SHP77 treated with DMSO at 0.1 percent for 48 hours (cell line): ENCODE data around the gene OR4K1.
"Not testable (repeated sequence)": the region's sequence is repeated elsewhere in the genome, so short reads cannot be mapped to it uniquely, and the experiment has no call there.

Experiments
- DNase-seq: peaks from one replicate; lab custom pipeline; 2025; lab: John Stamatoyannopoulos, UW

Gene OR4K1, protein sequence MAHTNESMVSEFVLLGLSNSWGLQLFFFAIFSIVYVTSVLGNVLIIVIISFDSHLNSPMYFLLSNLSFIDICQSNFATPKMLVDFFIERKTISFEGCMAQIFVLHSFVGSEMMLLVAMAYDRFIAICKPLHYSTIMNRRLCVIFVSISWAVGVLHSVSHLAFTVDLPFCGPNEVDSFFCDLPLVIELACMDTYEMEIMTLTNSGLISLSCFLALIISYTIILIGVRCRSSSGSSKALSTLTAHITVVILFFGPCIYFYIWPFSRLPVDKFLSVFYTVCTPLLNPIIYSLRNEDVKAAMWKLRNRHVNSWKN

DNA sequence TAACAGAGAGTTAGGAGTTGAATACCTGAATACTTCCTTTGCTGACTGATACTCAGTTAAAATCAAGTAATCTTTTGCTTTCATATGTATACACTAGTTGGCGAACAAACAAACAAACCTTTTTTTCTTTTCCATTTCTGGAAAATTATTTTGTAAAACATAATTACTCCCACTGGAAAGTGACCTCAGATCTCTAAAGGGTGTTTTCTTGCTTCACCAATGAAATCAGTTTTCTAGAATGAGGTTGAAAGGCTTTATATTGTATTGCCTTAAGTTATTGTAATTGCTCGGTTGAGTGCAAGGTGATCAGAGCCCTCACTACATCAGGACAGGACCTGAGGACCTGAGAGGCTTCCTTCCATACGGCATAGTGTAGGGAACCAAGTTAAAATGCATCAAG, at the start of gene OR4K1:
Gene OR4K1, plus strand, starts transcription at position 301 of the 400 bp plus-strand sequence. CDS start 4,750 bp downstream, outside the sequence.
- no peak for DNase-seq

DNA sequence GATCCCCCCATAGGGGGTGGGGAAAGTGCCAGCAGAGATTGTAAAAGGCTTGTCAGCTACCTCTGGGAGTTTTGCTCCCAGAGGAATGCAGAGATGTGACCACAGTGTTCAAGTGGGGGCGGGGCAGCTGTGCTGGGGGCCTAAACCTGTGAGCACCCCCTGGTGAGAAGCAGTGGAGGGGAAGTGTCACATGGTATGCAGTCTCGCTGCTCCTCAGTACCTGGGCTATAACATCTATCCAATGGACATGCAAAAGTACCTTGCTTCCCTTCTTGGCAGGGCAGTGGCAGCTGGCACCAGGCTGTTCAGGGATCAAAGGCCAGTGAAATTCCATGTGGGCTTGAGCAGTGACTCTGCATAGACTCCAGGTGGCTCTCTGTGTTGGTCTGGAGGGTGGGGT, 35.4 kb upstream of the OR4K1 start:
- DNase-seq, result no peak

DNA sequence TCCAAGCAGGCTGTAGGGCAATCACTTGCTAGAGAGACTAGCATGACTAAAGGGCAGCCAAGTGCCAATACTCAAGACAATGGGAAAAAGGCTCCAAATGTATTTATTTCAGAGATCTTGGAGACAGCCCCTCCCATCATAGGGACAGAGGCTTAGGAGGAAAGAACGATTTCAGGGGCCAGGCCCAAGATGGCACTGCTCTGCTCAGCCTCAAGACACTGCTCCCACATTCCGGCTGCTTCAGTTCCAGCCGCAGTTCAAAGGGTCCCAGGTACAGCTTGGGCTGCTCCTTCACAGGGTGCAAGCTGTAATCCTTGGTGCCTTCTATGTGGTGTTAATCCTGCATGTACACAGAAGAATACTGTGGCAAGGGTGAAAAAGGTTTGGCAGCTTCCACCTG, 29.7 kb upstream of the OR4K1 start:
- no peak for DNase-seq

DNA sequence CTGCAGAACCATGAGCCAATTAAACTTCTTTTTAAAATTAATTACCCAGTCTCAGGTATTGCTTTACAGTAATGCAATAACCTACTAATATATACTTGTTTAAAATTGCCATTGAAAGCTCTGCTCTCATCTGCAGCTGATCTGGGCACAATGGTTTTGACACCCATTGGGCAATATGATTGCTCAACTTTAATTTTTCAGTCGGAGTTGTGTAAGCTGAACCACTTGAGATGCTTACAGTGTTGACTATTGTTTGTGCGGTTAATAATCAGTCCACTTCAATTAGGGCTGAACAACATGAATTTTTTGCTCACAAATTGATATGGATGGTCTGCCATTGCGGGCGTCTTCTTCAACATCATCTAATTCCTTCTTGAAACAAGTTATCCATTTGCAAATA, 28.3 kb upstream of the OR4K1 start:
- DNase-seq, result no peak

DNA sequence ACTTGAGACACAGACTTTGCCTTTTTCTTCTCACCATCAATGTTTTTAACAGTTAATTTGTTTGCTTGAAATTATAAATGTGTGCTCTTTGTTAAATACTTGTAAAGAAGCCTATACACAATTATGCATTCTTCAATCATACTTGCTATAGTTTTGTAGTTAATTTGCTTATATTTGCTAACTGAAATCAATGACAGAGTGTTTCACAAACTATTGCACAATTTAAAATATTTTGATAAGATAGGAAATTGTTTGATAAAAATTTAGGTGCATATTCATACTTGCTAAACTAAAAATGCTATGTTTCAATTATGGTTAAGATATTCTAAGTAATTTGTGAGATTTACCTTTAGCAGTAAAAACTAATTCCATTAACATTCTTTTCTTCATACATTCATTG, 24.1 kb upstream of the OR4K1 start:
- no peak for DNase-seq

DNA sequence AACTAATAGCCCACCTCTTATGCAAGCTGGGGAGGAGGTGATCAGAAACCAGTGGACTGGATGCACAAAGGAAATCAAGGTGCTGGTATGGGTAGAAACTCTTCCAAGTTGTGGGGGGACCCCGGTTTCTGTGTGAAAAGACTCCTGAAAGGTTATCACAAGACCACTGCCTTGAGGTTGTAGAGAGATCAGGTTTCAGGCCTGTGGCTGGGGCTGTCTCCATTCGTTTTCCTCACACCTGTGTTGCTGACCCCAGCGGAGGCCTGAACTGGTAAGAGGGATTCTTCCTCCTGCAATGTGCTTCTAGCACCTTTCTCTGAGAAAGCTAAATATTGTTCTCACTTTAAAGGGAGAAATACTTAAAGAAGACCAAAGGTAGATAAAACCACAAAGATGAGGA, 19.6 kb upstream of the OR4K1 start:
- DNase-seq, result no peak

DNA sequence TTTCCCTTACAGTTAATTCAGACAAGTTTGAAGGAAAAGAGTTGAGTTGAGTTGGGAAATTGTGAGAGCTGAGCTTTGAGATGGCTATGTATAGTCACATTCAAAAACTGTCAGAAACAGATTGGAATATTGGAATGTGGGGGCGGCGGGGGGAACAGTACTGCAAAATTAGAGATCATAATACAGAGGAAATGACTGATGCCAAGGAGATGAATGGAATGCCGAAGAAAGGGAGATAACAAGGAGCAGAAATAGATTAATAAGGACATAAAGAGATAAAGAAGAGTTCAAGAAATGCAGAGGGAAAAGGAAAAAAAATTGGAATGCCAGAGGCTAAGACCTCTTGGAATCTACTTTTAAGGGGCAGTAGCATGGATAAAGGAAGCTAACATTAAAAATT, 13.5 kb upstream of the OR4K1 start:
- no peak for DNase-seq

DNA sequence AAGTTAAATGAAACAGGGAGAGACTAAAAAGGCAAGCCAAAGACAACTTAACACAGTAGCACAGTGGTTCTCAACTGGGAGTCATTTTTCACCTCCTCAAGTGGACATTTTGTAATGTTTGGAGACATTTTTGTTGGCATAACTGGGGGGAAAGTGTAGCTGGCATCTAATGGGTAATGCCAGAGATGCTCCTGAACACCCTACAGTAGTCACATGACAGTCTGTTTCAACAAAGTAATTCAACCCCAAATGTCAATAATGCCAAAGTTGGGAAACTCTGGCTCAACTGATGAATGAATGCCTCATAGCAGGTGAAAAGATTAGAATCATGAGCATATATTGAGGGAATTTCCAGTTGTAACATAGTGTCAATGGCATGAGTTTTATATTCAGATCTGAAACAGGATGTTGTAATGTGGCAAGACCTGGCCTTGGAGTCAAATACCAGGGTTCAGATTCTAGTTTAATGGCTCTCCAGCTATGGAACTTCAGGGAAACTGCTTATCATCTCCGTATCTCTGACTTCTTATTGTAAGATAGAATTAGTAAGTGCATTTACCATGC, 12.7 kb upstream of the OR4K1 start:
- no peak for DNase-seq

DNA sequence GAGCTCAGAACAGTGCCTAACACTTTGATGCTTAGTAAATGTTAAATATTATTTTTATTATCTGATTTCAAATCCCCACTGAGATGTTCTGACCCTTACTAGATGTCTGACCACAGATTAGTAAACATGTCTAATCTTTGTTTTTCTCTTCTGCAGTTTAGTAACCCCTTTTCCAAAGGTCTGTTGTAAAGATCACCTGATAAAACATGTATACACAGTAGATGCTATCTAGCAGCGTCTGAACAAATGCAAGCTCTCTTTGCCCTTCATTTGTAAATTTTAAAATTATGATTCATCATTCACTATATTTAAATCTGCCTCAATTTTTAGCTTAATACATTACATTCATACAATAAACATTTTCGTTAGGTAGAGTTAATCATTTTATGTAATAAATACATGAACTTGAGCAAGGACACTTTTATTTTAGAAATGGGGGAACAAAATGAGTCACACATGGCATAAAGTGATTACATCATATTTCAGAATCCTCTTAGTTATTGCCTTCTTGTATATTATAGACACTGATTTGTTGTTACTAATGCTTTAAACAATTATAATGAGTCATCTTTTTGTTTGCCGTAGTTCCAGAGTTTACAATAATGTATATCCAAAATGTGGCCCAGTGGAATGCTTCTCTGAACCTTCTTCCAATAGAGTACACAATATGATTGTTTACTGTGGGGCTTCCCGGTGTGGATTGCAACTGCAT, 12.0 kb upstream of the OR4K1 start:
- no peak for DNase-seq

DNA sequence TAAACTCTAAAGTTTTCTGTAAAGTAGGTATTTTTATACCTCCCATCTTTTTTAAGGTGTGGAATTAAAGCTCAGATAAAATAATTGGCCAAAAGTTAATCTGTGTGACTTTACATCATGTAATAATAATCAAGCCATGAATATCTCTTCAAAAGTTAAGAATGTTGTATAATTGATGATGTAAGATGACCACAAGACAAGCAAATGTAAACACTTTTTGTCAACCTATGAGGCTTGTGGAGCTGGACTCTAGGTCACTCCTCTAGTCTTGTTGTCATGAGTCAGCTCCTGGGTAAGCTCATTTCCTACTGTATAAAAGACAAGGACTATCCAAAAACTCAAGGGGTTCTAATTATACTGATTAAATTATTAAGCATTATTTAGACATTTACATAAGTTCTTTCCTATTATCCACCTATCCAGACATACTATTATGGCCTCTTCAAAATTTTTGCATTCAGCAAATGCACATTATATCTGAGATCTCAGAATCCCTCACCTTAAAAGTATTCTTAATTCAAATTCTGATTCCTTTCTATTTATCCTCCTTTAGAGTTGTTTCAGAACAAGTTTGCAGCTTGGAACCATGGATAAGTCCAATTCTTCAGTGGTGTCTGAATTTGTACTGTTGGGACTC, 10.6 kb upstream of the OR4K1 start, which contains the start of gene OR4K5:
Gene OR4K5, plus strand, starts transcription at position 587 of the 637 bp plus-strand sequence. Its CDS starts 0 bp downstream, at position 587.
- DNase-seq, result no peak

DNA sequence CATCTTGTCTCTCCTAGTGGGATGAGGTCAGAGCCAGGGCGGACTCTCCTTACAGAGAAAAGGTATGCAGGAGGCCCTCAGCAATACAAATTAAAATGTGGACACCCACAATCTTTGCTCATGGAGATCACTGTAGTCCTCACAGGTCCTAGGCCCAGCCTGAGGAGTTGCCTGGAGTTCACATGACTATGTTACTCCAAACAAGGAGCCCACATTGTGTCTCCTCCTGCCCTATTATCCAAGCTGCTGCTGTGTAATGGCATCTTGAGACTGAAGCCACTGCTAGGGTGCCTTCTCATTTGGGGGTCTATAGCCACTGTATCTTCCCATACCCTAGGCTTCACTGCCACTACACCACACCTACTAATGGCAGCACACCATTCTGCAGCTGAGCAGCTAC, 11.0 kb downstream of the OR4K1 start:
- no peak for DNase-seq

DNA sequence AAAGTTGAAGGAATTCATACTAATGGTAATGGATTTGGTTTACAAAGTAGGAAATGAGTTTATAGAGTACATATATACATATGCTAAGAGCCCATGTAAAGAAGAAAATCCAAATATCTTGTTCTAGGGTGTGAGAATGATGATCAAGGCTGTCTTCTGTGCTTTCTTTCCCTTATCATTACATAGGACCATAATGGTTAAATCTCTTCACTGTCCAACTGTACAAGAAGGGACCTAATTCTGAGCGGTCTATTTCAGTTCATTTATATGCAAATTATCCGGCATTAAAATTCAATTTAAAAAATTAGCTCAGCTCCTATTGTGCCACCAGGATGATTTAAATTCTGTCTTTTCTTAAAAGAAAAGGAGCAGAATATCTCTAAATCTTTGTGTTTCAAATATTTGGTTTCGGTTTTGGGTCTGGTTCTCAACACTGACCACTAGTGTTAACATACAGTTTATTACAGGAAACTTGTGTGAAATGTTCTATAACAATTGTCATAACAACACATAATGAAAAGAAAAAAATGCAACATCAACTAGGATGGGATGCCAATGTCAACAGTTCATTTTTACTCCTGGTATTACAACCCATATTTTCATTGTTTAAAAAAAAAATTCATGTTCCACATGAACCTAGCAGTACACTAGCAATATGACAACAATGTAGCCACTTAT, 16.8 kb downstream of the OR4K1 start:
- no peak for DNase-seq

DNA sequence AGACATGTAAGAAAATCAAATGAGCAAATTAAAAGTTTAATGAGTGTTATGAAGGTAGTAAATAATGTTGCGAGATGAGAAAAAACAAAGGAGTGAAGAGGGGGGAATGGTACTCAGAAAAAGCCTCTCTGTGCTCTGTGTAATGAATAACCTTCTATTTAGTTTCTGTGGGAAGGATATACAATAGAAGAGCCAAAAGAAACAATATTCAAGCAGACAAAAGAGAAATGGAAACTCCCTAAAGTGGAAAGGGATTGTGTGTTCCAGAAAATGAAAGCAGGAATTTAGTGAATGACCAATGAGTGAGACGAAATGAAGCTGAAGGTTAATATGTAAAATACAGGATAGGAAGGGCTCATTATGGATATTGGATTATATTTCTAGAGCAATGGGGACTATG, 18.5 kb downstream of the OR4K1 start:
- no peak for DNase-seq

DNA sequence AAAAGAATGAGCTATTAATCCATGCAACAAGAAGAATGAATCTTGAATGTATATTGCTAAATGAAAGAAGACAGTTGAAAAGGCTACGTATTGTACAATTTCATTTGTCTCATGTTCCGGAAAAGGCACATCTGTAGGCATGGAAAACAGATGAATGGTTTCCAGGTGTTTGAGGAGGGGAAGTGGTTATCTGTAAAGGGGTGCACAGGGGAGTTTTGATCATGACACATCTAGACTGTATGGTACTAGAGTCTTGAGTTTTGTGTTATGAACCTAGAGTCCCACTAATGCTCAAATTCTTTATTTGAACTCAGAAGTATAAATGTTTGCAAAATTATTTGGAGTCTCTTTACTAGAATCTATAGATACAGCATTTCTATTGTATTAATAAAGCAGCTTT, 39.0 kb downstream of the OR4K1 start:
- not testable (repeated sequence) for DNase-seq

DNA sequence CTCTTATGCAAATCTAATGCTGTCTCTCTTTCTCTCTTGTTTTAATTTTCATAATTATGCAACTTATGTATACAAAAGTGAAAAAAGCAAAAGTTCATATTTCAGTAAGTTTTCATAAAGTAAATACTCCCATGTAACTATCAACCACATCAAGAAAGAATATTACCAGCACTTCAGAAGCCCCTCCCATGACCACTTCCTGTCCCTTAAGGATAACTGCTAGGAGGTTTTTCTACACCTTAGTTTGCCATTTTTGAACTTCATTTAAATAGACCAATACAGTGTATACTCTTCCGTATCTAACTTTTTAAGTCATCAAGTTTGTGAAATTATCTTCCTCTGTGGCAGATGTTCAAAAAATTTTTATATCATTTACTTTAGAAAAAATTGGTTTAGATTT, 44.1 kb downstream of the OR4K1 start:
- DNase-seq, result no peak

DNA sequence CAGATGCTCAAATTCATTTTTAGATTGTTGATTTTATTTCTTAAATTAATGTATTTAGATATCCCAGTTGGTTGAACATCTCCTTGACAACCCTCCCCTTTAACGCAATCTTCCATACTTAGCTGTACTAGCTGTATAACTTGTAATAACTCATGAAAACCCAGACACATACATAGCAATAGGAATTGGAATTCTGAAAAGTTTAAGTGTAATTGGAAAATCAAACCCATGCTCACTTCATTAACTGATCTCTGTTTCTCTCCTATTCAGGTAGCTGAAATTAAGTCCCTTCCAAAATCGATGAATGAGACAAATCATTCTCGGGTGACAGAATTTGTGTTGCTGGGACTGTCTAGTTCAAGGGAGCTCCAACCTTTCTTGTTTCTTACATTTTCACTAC, 44.6 kb downstream of the OR4K1 start, which contains the start of gene OR4K15:
Gene OR4K15, plus strand, starts transcription at position 301 of the 400 bp plus-strand sequence. Its CDS starts 0 bp downstream, at position 301.
- DNase-seq, result no peak
